Bronchial epithelial cell (primary cell): Measurements from ENCODE around the gene PRKCSH. TPM values are rescaled to one million over a fixed set of nuclear protein-coding genes. Genes with fewer than 3 reads are reported as not detected.

Source experiments
- DNase-seq: peaks from one replicate; pipeline ENCODE4 v3.0.0-alpha.2; 2010; ENCODE audit warnings: low read depth
- FAIRE-seq: peaks from 2 replicates; lab custom pipeline; 2011; peaks lifted over from hg19 to GRCh38; lab: Jason Lieb, UNC
- H3K27me3 ChIP-seq: 2 replicates; pipeline ENCODE4 v1.5.1; 2011; ENCODE audit warnings: low read length; ENCODE audit not compliant: control insufficient read depth, insufficient read depth
- H3K36me3 ChIP-seq: 2 replicates; pipeline ENCODE4 v1.5.1; 2011; ENCODE audit warnings: low read length; ENCODE audit not compliant: control insufficient read depth, insufficient read depth
- H3K4me3 ChIP-seq: 2 replicates; pipeline ENCODE4 v1.5.1; 2011; ENCODE audit warnings: mild to moderate bottlenecking, low read depth, low read length, control low read depth
- total RNA-seq: library from RNA; depleted of rRNA; stranded (reverse); fragments of >200 nt; gene quantifications from 2 replicates; pipeline ENCODE4 v1.2.1, GENCODE V29; 2014
- TF ChIP-seq, protein P1 (sequence below): IDR thresholded peaks from 2 replicates; pipeline ENCODE4 v1.5.1; 2011; ENCODE audit warnings: mild to moderate bottlenecking, moderate library complexity, low read length, control low read depth, inconsistent platforms; ENCODE audit not compliant: insufficient read depth, severe bottlenecking

PRKCSH gene
- total RNA-seq, 1 donor from 2014 or later: 67.9 TPM

DNA sequence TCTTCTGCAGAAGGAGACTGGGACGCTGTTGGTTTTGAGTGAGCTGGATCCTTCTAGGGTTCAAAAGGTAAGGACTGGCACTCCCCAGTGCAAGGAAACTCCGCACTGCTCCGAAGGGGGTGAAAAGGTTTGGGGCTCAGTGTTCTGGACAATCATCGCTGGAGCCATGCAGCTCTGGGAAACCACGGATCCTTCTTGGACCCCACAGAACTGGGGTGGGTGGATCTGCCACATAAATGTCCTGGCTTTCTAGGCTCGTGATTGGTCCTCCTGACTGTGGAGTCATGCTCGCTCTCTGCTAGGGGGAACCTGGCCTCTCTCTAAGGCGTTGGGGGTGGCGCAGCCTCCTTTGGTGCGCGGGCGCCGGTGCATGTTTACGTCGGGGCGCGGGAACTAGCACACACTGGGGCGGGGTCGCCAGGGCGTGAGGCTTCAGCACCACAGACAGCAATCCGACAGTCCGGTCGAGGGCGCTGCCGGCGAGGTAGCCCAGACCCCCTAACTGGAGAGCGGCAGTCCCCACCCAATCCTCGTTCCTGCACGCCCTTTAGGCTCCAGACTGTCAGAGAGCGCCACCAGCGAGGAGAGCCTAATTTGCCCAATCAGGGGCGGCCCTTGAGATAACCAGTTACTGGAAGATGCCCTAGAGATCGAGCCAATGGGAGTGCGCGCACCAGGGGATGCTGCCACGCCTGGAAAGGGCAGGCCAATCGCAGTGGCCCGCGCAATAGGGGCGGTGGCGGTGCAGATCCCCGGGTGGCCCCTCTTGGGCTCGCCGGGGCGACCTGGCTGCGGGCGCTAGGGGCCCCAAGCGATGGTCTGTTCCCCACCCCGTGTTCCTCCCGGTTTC is 46.3 kb downstream of the PRKCSH start:
- Histone ChIP-seq H3K27me3 (peaks cover 15% of the 10 kb centered on the region), H3K36me3 (no peaks in the 10 kb centered on the region), H3K4me3 (peak overlapping the region; percentile 26)
- DNase-seq (peak; percentile 65), FAIRE-seq (no peak)
- TF ChIP-seq, protein P1, sequence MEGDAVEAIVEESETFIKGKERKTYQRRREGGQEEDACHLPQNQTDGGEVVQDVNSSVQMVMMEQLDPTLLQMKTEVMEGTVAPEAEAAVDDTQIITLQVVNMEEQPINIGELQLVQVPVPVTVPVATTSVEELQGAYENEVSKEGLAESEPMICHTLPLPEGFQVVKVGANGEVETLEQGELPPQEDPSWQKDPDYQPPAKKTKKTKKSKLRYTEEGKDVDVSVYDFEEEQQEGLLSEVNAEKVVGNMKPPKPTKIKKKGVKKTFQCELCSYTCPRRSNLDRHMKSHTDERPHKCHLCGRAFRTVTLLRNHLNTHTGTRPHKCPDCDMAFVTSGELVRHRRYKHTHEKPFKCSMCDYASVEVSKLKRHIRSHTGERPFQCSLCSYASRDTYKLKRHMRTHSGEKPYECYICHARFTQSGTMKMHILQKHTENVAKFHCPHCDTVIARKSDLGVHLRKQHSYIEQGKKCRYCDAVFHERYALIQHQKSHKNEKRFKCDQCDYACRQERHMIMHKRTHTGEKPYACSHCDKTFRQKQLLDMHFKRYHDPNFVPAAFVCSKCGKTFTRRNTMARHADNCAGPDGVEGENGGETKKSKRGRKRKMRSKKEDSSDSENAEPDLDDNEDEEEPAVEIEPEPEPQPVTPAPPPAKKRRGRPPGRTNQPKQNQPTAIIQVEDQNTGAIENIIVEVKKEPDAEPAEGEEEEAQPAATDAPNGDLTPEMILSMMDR: no peak

DNA sequence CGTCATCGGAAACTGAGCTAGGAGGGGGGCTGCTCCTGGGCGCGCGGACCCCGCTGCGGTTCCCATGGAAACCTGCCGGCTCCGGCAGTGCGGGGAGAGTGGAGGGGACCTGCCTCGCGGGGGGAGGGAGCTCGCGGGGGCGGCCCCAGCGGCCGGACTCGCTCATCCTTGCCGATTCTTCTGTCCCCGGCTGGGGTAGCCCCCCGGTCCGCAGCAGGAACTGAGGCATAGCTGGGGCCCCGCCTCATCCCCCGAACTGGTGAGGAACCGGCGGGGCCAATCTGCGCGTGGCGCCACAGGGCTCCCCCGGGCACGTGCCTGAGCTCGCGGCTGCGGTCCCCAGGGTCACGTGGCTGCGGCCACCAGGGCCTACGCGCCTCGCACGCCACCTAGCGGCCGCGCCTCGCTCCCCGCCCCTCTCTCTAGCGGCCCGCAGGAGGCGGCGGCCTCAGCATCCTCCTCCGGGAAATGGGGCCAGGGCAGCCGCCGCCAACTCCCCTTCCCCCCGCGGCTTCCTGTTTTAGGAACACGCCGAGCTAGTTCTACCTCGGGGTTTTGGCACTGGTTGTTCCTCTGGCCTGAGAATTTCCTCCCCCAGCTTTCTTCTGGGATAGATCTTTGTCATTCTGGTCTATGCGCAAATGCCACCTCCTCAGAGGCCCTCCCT is 47.1 kb downstream of the PRKCSH start:
- Histone ChIP-seq H3K36me3 (no peaks in the 10 kb centered on the region), H3K27me3 (peaks cover 15% of the 10 kb centered on the region), H3K4me3 (peak overlapping the region; percentile 26)
- TF ChIP-seq, protein P1: peak; percentile 88
- FAIRE-seq (no peak), DNase-seq (peak; percentile 32)

DNA sequence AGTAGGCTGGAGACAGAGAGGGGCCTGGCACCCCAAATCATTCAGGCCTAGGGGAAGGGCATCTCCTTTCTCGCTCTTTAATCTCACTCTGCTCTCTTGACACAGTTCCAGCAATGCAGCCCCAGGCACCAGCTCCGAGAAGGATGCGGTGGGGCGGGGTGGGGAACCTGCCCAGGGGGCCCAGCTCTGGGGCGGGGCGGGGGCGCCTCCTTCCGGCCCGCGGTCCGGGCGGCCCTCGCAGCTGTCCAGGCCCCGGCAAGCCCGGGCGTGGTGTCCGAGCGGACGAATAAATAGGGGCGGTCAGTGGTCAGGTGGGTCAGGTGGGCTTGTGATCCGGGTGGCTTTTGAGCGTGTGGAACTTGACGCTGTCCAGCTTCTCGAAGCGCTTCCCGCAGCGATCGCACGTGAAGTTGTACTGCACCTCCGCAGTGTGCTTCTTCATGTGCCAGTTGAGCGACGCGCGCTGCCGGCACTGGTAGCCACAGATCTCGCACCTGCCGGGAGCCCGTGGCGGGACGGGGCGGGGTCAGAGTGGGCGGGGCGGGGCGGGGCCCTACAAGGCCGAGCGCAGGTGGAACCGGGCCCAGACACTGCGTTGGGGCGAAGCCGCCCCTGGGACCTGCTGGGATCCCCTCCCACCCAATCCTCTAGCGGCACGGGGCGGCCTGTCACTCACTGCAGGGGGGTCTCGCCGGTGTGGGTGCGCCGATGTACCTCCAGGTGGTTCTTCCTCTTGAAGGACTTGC is 48.1 kb downstream of the PRKCSH start:
- FAIRE-seq (no peak), DNase-seq (no peak)
- Histone ChIP-seq H3K27me3 (peaks cover 15% of the 10 kb centered on the region), H3K36me3 (no peaks in the 10 kb centered on the region), H3K4me3 (no peak overlapping the region)
- TF ChIP-seq, protein P1: no peak

DNA sequence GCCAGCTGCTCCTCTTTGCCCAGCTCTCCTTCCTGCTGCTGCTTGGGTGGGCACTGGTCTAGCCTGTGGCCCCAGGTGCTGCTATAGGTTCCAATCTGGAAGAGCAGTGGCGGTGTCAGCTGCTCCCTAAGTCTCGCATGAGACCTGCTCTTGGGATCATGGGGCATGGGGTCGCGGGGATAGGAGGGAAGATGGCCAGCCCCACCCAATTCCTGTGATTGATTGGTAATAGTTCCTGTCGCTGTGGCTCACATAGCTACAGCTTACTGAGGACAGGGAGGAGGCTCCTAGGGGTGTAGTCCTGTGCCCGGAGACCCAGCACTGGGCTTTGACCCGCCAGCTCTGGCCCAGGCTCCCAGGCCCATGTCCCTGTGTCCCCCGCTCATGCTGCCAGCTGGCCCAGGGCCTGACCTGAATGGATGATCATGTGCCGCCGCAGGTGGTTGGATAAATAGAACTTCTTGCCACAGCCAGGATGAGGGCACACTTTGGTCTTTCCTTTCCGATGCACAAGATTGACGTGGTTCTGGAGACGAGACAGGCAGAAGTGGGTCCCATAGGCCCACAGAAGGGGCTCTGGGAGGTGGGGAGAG is 49.9 kb downstream of the PRKCSH start:
- peaks cover 13% of the 10 kb centered on the region for H3K27me3 ChIP-seq
- FAIRE-seq (no peak), DNase-seq (no peak)
- no peaks in the 10 kb centered on the region for H3K36me3 ChIP-seq
- TF ChIP-seq, protein P1: no peak
- H3K4me3 ChIP-seq: no peak overlapping the region

DNA sequence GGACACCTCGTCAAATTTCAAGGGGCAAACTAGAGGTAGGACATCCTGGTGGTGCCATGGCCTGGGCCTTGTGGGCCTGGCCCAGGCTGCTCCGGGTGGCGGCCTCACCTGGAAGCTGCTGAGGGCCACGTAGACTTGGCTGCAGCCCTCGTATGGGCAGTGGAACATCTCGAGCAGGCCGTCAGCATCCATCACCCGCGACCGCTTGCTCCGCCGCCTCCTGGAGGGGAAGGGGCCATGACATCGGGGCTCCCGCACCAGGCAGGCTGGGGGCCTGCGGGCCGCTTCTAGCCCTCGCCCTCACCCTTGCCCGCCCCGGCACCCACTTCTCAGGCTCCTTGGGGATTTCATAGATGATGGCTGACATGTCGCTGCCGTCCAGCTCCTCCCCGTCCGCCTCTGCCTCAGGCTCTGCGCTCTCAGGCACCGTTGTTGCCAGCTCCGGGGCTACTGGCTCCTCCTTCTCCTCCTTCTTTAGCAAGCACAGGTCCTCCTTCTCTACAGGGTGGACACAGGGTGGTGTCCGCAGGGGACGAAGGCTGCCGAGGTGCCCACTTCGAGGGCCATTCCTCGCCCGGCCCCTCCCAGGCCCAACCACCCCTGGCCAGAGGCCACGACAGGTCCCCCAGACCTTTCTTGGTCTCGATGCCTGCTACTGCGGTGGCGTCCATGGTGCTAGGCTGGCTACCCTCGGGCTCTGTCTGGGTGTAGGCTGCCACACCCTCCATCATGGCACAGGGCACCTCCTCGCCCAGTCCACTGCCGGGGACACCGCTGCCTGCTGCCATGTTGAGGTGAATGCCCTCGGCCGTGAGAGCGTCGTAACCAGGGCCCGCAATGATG is 51.4 kb downstream of the PRKCSH start:
- TF ChIP-seq, protein P1: no peak
- Histone ChIP-seq H3K36me3 (no peaks in the 10 kb centered on the region), H3K4me3 (no peak overlapping the region), H3K27me3 (peaks cover 3% of the 10 kb centered on the region)
- DNase-seq (no peak), FAIRE-seq (no peak)
